HG03565 (cell line): ENCODE results near the gene ZDHHC22.

Experiments used
- ATAC-seq: cut with Tn5 transposase; IDR thresholded peaks from one replicate; pipeline ENCODE4 v1.9.1; 2021; ENCODE audit warnings: mild to moderate bottlenecking, moderate library complexity; ENCODE audit not compliant: unreplicated experiment

Gene ZDHHC22

GRCh38 chr14:77131206-77131605 is 10.4 kb downstream of the ZDHHC22 start:
- ATAC-seq = no peak

GRCh38 chr14:77130386-77130785 is 11.2 kb downstream of the ZDHHC22 start:
- no peak for ATAC-seq

DNA sequence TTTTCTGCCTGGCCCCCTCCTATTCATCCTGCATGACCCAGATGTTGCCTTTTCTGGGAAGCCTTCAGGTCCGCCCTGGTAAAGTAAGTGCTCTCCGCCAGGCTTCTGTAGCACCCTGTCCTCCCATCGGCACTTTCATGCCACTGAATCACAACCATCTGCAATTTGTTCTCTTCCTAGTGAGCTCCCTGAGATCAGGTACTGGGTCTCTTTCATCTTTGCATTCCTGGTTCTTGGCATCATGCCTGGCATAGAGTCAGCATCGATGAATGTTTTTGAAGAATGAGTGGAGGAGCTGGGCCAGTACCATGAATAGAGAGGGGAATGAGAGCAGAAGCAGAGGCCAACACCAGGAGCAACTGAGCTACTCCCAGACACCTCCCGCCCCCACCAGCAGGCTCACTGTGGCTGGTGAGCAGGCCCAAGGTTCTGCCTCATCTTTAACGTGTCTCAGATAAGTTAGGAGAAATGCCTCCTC is 13.1 kb downstream of the ZDHHC22 start:
- no peak for ATAC-seq

DNA sequence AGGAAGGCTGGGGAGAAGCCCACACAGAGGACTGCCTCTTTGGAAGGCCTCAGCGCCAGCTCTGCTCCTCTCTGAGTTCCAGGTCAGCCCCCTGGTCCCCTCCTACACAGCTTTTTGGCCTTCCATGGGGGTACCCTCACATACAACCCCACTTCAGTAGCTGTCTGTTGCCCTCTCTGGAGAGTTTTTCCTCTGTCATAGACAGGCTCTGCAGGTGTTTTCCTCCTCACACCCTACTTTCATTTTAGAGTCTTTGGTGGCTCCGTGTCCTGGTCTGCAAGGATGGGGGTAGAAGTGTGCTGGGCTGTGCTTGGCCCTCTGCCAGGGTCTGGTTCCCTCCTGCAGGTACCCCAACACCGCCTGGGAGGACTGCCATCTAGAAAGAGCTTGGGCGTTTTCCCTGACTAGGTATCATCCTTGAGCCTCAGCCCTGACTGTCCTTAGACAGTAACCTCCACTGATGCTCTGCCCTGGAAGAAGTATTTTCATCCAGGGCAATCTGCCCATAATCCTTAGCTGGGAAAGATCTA is 15.1 kb downstream of the ZDHHC22 start:
- no peak for ATAC-seq

DNA sequence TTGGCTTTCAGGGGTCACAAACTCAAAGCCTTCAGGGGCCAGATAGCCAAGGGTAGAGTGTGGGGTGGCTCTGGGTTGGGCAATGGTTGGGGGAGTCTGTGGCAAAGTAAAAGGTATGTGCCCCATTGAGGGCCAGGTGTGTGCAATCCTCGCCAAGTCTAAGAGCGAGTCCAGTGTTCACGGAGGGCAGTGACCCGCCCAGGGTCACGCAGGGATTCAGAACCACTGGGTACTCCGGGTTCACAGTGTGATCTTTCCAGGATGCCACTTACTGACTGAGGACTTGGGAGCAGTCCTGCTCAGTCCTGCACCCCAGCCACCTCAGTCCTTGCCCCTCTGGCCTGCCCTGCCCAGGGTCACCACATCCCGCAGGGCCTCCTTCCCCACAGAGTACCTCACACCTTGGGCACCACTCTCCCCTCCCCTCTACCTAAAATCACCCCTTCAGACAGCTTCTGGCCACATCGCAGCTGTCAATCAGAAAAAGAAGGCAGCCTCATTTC is 15.7 kb downstream of the ZDHHC22 start:
- no peak for ATAC-seq

- ATAC-seq = no peak
Observed at GRCh38 chr14:77125281-77125801, 16.2 kb downstream of the ZDHHC22 start.

DNA sequence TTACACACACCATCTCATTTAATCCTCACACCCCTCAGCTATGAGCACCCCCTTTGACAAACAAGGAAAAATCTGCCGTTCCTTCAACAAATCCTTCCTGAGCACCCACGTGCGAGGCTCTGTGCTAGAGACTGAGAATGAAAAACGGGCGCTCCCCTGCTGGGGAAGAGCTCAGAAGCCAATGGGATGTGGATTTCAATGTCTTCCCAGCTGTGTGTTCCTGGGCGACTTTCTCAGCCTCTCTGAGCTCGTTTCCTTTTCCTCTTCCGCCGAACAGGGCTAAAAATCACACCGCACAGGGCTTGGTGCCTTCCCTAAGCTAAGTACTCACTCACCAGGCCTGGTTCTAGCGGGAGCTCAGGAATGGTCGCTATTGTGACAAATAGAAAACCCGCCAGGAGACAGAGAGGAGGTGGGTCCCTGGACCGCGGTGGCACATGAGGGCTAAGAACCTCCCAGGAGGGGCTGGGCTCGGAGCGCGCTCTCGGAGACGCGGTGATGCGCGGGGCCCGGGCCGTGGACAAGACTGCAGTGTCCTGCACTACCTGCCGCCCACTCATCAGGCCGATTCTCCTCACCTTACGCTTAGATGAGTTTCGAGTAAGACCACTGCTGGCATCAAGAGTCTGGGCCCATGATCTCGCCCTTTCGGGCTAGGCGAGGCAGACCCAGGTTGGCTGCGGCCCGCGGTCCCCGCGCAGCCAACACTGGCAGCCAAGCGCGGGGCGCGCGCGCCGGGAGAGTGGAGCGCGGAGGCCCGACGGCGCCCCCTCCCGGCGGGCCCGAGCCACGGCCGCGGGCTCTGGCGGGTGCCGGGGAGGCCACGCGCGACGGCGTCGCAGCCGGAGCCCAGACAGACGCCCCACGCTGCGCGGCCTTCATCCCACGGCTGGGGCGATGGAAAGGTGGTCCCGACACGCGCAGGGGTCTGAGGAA is 17.0 kb downstream of the ZDHHC22 start:
- ATAC-seq = no peak

DNA sequence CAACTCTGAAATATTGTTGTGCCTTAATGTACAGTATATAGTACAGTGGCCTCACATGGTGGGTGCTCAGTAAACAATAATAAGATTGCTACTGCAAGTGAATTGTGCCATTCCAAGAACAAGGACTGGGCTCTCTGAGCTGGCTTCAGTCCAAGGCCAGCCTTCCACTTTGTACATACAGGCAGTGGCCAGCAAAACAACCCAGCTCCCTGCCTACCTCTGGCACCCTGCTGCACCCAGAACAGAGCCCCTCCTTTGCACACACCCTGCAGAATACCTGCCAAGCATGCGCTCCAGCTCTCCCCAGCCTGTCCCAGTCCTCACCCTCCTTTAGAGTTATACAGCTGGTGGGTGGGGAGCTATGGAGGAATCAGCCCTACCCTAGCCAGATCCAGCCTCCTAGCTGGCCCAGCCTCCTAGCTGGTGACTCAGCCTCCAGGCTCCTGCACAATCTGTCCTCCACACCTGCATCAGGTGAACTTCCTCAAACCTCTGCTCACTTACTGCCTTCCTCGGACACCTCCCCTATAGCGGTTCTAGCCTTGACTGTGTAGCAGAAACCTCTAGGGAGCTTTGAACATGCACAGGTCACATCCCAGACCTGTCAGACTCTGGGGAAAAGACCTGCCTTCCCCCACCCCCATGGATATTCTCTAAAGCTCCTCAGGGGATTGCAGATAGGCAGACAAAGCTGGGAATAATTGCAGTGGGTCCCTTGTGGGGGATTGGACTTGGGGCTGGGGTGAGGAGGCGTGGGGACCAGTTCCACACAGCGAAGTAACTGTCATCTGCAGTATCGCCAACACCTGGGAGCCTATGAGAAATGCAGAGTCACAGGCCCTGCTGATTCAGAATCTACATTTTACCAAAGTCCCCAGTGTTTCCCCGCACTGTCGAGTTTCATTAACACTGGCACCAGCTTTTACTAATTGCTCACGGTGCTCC is 17.9 kb downstream of the ZDHHC22 start:
- no peak for ATAC-seq

DNA sequence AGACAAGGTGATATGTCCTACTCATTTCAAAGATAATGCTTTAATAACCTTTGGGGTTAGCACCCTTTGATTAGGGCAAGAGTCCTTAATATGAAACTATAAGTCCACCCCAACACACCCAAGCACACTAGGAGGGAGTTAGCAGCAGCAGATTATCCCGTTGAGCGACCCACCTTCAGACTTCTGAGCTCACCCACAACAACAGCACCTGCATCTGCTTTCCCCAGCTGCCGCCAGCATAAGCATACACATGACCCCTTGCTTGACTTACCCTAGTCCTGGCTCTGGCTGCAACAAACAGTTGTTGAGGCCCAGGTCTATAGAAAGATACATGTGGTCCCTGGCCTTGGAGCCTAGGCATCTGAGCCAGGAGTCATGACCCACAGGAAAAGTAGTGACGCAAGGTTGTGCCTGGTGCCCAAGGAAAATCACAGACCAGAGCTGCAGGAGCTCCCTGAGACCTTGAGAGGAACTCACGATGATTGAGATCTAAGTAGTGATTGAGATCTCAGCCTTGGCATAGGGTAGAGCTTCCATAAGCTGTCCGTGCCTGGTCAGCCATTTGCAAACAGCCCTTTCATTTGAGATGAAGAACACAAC is 19.0 kb downstream of the ZDHHC22 start:
- no peak for ATAC-seq

DNA sequence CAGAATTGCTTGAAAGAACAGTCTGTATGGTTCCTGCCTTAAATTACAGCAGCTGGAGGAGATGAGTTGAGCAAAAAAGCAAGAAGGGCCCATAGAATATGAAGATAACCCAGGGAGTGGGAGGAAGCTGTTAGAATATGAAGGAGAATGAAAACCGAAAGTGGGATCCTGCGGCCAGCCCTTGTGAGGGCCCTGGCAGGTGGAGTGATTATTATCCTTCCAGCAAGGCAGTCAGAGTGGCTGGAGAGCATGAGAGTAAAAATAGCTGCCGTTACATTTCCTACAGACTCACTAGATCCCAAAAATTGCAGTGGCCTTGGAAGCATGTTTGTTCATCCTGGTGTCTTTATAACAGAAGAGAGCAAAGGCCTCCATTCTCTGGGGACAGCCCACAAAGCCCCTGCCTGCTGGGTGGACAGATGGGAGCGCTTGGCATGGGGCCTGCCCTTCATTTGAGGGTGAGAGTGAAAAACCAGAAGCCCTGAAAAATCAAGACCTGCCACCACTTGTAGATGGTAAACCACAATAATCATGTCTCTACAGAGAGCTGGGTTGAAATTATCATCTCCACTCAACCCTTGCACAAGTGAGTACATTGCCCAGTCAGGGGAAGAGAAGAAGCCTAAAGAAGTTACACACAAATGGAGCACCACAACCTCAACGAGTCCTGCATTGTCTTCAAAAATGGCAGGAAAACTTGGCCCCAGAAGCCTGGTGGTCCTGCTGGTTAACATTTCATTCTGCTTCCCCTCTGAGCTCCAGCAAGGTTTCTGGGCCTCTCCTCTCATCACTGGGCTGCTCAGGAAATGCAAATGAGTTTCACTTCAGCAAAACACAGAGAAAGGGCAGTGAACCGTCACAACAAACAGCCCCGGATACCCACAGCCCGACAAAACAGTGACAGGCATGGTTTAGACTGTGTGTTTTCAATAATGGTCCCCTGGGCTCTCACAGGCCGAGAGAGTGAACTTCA is 20.5 kb downstream of the ZDHHC22 start:
- peak; percentile 90 for ATAC-seq

- no peak for ATAC-seq
Observed at GRCh38 chr14:77119851-77120250, 21.7 kb downstream of the ZDHHC22 start.

DNA sequence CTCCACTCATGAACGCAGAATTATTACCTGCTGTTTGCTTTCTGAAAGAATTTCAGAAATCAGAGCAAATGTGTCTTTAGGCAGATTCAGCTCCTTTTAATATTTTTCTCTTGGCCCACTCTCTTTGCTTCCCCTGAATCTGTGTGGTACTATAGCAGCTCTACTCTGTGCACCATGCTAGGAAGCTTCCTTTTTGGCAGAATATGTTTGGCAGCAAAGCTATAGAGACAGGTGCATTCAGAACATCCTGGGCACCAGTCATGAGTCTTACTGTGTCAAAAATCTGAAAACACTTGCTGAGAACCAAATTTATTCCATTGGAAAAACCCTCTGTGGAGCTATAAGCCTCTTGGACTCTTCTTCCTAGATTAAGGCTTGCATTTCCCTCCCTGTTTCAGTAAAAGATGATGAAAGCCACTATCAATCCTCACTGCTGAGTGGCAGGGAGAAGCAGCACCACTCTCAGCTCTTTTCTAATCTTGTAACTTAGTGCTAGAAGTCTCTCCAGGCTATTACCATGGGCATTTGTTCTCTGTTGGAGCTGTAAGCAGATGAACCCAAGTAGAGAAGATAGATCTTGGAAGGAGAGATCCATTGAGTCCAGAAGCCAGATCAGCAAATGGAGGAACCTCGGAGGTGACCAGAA is 25.3 kb downstream of the ZDHHC22 start:
- ATAC-seq = no peak

DNA sequence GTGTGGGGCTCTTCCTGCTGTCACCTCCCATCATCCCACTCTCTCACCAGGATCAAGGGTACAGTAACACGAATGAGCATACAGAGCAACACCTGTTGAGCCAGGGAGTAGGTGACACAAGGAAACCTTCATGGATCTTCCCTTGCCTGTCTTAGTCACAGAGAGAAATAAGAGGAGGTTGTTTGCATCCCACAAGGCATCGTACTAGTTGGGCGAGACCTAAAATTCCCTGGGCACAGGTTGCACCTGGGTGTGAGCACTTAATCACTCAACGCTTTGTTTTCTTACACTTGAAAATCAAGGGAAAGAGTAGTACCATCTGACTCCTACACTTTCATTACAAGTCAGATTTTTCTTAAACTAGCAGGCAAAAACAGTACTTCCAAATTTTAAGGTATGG is 27.0 kb downstream of the ZDHHC22 start:
- no peak for ATAC-seq

DNA sequence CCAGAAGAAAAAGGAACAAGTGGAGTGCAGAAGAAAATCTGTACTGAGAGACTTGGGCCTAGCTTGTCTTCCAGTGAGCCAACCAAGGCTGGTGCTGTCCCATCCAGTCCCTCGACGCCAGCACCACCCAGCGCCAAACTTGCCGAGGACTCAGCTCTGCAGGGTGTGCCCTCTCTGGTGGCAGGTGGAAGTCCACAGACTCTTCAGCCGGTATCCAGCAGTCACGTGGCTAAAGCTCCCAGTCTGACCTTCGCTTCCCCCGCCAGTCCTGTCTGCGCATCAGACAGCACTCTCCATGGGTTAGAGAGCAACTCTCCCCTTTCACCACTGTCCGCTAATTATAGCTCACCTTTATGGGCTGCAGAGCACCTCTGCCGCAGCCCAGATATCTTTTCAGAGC is 27.9 kb downstream of the ZDHHC22 start:
- ATAC-seq = no peak

DNA sequence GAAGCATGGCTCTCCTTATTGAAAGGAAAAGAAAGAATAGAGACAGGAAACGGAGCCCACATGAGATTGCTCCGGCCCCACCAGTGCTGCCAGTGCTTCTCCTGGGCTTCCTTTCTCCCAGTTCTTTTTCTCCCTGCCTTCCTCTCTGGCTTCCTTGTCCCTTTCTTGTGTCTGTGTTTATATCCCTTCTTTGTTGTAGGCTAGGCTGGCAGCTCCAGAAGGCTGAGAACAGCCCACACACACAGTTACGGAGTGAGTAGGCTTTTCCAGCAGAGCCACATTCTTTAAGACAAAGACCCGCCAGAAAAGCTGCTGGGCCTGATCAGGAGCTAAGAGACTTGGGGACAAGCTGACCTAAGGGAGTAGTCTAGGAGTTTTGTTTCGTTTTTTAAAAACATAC is 30.6 kb downstream of the ZDHHC22 start:
- no peak for ATAC-seq

GRCh38 chr14:77110286-77110685 is 31.3 kb downstream of the ZDHHC22 start:
- ATAC-seq = no peak

DNA sequence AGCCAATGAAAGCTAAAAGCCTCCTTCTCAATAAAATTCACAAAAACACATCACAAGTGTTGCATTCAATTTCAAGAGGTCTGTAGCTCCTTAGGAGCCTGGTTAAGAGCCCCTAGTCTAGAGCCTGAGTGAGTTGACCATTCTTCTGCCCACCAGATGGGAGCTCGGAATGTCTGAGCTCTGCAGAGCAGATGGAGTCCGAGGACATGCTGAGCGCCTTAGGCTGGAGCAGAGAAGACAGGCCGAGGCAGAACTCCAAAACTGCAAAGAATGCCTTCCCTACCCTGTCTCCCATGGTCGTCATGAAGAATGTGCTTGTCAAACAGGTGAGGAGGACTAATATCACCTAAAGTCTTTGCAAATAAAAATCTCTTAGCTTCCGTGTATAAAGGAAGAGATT is 31.9 kb downstream of the ZDHHC22 start:
- no peak for ATAC-seq

GRCh38 chr14:77108753-77109152 is 32.8 kb downstream of the ZDHHC22 start:
- no peak for ATAC-seq

DNA sequence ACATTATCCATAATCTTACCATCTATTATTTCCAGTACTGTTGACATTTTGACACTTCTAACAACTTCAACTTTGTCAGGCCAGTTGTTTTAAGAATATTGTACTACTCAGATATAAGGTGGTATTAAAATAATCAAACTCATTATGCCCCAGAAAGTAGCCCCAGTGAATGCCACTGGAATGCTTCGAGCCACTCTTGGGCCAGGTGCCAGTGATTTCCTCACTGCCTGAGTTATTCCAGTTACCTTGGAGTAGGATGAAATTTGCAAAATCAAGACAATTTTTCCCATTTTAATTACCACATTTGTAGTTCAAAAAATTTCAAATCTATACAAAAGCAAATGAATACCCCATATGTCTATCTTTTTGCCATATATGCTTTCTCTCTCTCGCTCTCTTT is 34.4 kb downstream of the ZDHHC22 start:
- no peak for ATAC-seq
